Effector CD4-positive, alpha-beta T cell (primary cell): ENCODE results near the gene GRHL1.

Experiments
- DNase-seq: peaks from one replicate; pipeline ENCODE4 v3.0.0-alpha.2; 2020

GRHL1 gene

GRCh38 chr2:10045561-10046355 lies 94.3 kb downstream of the GRHL1 start:
- DNase-seq: no peak

GRCh38 chr2:10046931-10047330 lies 95.4 kb downstream of the GRHL1 start:
- DNase-seq: no peak

GRCh38 chr2:10047616-10048500 lies 96.4 kb downstream of the GRHL1 start:
- no peak for DNase-seq

DNA sequence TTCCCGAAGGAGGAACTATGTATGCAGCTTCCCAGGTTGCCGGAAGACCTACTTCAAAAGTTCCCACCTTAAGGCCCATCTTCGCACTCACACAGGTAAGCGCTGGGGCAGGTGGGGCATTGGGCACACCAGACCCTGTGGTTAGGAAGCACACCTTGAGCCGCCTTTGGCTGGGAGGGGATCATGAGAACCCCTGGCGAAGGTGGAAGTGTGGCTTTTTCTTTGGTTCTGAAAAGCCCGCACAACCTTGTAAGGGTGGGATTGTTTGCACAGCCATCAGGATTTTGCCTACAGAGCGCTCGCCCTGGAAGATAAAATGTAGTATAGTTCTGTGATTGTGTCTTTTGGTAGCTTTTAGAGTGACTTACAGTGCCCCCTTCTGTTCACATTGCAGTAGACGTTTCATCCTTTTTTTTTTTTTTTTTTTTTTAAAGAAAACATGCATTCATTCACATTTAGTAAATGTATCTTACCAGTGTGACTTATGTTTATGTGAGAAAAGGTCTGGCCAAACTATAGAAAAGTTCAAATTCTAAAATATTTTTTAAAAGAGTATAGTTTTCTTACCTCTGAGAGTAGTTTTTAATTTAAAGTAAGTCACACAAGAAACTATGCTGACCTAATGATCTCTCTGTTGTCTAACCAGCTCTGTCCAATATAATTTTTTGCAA lies 97.1 kb downstream of the GRHL1 start:
- no peak for DNase-seq
